Measurements from ENCODE around the gene CAMSAP1. TPM values are rescaled to one million over a fixed set of nuclear protein-coding genes. Genes with fewer than 3 reads are reported as not detected.

Gene CAMSAP1
- total RNA-seq, 1 donor from 2014 or later: 150 TPM

DNA sequence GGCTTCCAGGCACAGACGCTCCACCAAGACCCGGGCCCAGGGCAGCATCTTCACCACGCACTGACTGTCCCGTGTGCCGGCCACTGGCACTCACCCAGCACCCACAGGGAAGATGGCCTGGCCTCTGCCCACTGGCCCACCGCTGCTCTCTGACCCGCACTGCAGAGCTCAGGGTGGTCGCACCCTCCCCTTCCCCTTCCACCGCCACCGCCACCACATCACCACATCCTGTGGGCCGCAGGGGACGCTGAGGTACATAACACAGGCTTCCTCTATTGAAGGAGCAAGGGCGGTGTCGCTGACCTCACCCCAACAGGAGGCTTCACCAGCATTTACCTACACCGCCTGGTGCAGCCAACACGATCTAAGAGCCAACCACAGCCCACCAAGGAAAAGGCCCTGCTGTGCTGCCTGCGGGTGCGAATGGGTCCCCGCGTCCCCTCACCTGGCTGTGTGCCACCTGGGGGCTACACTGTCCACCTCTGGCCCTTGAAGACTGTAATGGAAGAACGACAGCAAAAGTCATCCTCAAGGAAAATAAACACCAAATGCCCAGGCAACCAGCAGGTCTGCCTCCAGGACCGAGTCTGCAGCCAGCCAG is 101.8 kb downstream of the CAMSAP1 start:
- Mint-ChIP-seq H3K27me3 (ENCODE audit: unreplicated experiment) (peaks cover 10% of the 10 kb centered on the region), H3K36me3 (ENCODE audit: unreplicated experiment) (no peaks in the 10 kb centered on the region), H3K4me3 (ENCODE audit: unreplicated experiment) (no peak overlapping the region), H3K27ac (ENCODE audit: unreplicated experiment) (no peak overlapping the region), H3K4me1 (ENCODE audit: low read depth, unreplicated experiment) (peaks cover 25% of the 10 kb centered on the region), H3K9me3 (ENCODE audit: unreplicated experiment) (peaks cover 8% of the 10 kb centered on the region)
- peak; percentile 13 for DNase-seq
- TF ChIP-seq, protein P1, sequence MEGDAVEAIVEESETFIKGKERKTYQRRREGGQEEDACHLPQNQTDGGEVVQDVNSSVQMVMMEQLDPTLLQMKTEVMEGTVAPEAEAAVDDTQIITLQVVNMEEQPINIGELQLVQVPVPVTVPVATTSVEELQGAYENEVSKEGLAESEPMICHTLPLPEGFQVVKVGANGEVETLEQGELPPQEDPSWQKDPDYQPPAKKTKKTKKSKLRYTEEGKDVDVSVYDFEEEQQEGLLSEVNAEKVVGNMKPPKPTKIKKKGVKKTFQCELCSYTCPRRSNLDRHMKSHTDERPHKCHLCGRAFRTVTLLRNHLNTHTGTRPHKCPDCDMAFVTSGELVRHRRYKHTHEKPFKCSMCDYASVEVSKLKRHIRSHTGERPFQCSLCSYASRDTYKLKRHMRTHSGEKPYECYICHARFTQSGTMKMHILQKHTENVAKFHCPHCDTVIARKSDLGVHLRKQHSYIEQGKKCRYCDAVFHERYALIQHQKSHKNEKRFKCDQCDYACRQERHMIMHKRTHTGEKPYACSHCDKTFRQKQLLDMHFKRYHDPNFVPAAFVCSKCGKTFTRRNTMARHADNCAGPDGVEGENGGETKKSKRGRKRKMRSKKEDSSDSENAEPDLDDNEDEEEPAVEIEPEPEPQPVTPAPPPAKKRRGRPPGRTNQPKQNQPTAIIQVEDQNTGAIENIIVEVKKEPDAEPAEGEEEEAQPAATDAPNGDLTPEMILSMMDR (IDR thresholded peaks at IDR 0.05; ENCODE audit: partially characterized antibody, unreplicated experiment): no peak

DNA sequence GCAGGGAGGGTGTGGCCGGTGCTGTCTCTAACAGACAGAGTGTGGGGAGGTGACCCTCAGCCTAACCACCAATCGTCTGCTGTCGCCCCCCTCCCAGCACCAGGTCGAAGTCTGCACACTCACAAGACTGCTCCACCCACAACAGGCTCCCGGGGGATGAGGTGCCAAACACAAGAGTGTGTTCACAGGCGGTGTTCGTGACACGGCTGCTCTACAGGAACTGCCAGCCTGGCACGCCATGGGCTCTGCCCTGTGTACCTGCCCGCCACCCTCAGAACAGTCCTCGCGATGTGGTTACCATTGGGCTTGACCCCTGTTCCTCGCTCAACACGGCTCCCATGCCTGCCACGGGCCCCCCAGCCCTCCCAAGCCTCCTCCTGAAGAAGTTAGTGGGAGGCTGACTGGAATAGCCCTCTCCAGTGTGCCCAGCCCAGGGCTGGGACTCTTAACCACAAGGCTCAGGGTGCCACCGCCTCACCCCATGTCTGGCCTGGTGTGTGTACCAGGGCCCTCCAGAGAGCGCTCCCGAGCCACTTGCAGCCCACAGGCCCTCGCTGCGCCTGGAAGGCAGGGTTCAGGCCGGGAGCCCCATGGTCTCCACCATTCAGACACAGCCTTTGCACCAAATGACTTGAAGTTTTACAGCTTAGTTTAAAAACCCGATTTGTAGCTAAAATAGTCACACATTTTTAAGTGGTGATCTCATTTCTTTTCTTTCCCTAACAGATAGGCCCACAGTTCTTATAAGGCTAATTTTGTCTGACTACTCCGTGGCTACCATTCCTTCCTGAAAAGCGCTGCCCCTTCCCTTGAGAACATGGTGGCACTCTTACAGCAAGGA is 102.5 kb downstream of the CAMSAP1 start:
- peak; percentile 30 for DNase-seq
- H3K4me1 Mint-ChIP-seq (ENCODE audit: low read depth, unreplicated experiment): peaks cover 22% of the 10 kb centered on the region
- no peak overlapping the region for H3K4me3 Mint-ChIP-seq (ENCODE audit: unreplicated experiment)

DNA sequence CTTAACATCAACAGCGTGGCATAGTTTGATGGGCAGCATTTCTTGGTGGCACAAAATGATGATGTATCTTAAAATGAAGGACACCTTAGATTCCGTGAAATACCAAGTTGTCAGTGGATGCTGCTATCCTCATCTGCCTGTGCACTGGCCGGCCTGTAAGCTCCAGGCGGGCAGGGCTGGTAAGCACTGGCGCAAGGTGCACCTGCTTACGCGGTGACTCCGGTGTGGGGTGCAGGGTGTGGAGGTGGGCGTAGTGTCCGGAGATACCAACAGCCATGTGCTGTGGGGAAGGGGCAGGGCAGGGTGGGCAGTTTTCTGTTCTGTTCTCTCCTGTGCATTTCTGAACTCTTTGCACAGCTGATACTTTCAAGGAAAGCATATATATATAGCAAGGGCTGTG is 103.9 kb downstream of the CAMSAP1 start:
- no peak for DNase-seq
- H3K27ac Mint-ChIP-seq (ENCODE audit: unreplicated experiment): no peak overlapping the region

More for the DNA sequence above, 102.5 kb downstream of the CAMSAP1 start:
- H3K36me3 Mint-ChIP-seq (ENCODE audit: unreplicated experiment): no peaks in the 10 kb centered on the region
- H3K9me3 Mint-ChIP-seq (ENCODE audit: unreplicated experiment): peaks cover 8% of the 10 kb centered on the region
- TF ChIP-seq, protein P1 (IDR thresholded peaks at IDR 0.05; ENCODE audit: partially characterized antibody, unreplicated experiment): no peak
- H3K27ac Mint-ChIP-seq (ENCODE audit: unreplicated experiment): no peak overlapping the region
- H3K27me3 Mint-ChIP-seq (ENCODE audit: unreplicated experiment): peaks cover 10% of the 10 kb centered on the region

DNA sequence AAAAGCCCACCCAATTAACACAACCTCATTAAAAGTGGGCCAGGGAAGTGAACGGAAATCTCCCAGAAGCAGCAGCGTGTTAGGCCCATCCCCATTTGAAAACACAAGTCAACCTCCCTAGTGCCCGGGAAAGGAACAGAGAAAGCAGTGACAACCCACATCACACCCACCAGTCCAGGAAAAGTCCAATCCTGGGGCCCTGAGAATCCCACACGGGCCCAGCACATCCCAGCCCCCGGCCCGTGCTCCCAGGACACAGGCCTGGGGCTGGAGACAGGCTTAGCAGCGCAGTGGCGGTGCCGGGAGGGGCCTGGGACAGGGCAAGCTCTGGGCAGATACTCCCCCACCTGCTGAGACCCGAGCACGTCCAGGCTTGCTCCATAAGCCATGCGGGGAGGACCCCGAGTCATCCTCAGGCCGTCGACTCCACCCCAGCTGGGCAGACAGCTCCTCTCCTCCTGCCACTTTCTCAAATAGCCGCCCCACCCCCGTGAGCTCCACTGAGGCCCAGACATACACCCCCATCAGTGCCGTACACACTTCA is 104.4 kb downstream of the CAMSAP1 start:
- peaks cover 10% of the 10 kb centered on the region for H3K27me3 Mint-ChIP-seq (ENCODE audit: unreplicated experiment)
- TF ChIP-seq, protein P1 (IDR thresholded peaks at IDR 0.05; ENCODE audit: partially characterized antibody, unreplicated experiment): no peak
- H3K27ac Mint-ChIP-seq (ENCODE audit: unreplicated experiment): peak overlapping the region; percentile 11
- no peak overlapping the region for H3K4me3 Mint-ChIP-seq (ENCODE audit: unreplicated experiment)
- H3K36me3 Mint-ChIP-seq (ENCODE audit: unreplicated experiment): no peaks in the 10 kb centered on the region
- DNase-seq: no peak
- H3K9me3 Mint-ChIP-seq (ENCODE audit: unreplicated experiment): peaks cover 12% of the 10 kb centered on the region
- H3K4me1 Mint-ChIP-seq (ENCODE audit: low read depth, unreplicated experiment): peaks cover 16% of the 10 kb centered on the region

More for the DNA sequence above, 103.9 kb downstream of the CAMSAP1 start:
- Mint-ChIP-seq H3K4me3 (ENCODE audit: unreplicated experiment) (no peak overlapping the region), H3K4me1 (ENCODE audit: low read depth, unreplicated experiment) (peaks cover 17% of the 10 kb centered on the region), H3K27me3 (ENCODE audit: unreplicated experiment) (peaks cover 10% of the 10 kb centered on the region), H3K36me3 (ENCODE audit: unreplicated experiment) (no peaks in the 10 kb centered on the region), H3K9me3 (ENCODE audit: unreplicated experiment) (peaks cover 10% of the 10 kb centered on the region)
- TF ChIP-seq, protein P1 (IDR thresholded peaks at IDR 0.05; ENCODE audit: partially characterized antibody, unreplicated experiment): no peak

Measured in glutamatergic neuron (in vitro differentiated cells).